Activated T-helper 2 cell treated with anti-CD3 and anti-CD28 coated beads, Interferon-gamma antibody, Interleukin-2, Interleukin-4, amounts not matched to agents 10 μg/mL and 5 μg/mL and 100 μg/mL, durations not matched to agents 14 hours and 24 hours and 36 hours (primary cell): ENCODE results near the gene RARRES2. TPM values are rescaled to one million over a fixed set of nuclear protein-coding genes. Genes with fewer than 3 reads are reported as not detected.

Source experiments
- DNase-seq: peaks from one replicate; pipeline ENCODE4 v3.0.0; 2021; ENCODE audit warnings: low spot score
- H3K27ac Mint-ChIP-seq: one replicate; pipeline ENCODE4 v1.8.0; 2021; ENCODE audit warnings: mixed read lengths
- H3K27me3 Mint-ChIP-seq: one replicate; pipeline ENCODE4 v1.8.0; 2021; ENCODE audit warnings: low read depth, mixed read lengths
- H3K36me3 Mint-ChIP-seq: one replicate; pipeline ENCODE4 v1.8.0; 2021; ENCODE audit warnings: low read depth, mixed read lengths
- H3K4me1 Mint-ChIP-seq: one replicate; pipeline ENCODE4 v1.8.0; 2021; ENCODE audit warnings: low read depth, mixed read lengths
- H3K4me3 Mint-ChIP-seq: one replicate; pipeline ENCODE4 v1.8.0; 2021; ENCODE audit warnings: low read depth, mild to moderate bottlenecking, moderate library complexity, mixed read lengths
- H3K9me3 Mint-ChIP-seq: one replicate; pipeline ENCODE4 v1.8.0; 2021; ENCODE audit warnings: mixed read lengths
- intact Hi-C: fragments of 100-400 bp; cut with micrococcal nuclease; formaldehyde crosslinking; loops from one replicate; pipeline ENCODE4 v1.15.1; 2023
- total RNA-seq: library from RNA; stranded (reverse); gene quantifications from 2 replicates; pipeline ENCODE4 v1.2.3, GENCODE V29; 2022

The RARRES2 gene
- total RNA-seq, 1 donor from 2014 or later = not detected

GRCh38 chr7:150373049-150373801 is 31.8 kb upstream of the RARRES2 start:
- intact Hi-C loops = no loop called here
- Mint-ChIP-seq H3K4me1 (peaks cover 45% of the 10 kb centered on the region), H3K27ac (no peak overlapping the region), H3K9me3 (no peaks in the 10 kb centered on the region), H3K27me3 (no peaks in the 10 kb centered on the region), H3K36me3 (peaks cover 52% of the 10 kb centered on the region), H3K4me3 (no peak overlapping the region)
- DNase-seq = no peak

- no peak overlapping the region for H3K27ac Mint-ChIP-seq
- intact Hi-C loops = no loop called here
- no peaks in the 10 kb centered on the region for H3K9me3 Mint-ChIP-seq
- peaks cover 52% of the 10 kb centered on the region for H3K36me3 Mint-ChIP-seq
- DNase-seq = no peak
- H3K4me1 Mint-ChIP-seq = peaks cover 41% of the 10 kb centered on the region
- H3K27me3 Mint-ChIP-seq = no peaks in the 10 kb centered on the region
- H3K4me3 Mint-ChIP-seq = no peak overlapping the region
Observed at GRCh38 chr7:150372271-150373048, 31.0 kb upstream of the RARRES2 start.

GRCh38 chr7:150371996-150372270 is 30.5 kb upstream of the RARRES2 start:
- H3K27me3 Mint-ChIP-seq = no peaks in the 10 kb centered on the region
- no peak for DNase-seq
- H3K4me1 Mint-ChIP-seq = peaks cover 39% of the 10 kb centered on the region
- intact Hi-C loops = no loop called here
- H3K4me3 Mint-ChIP-seq = no peak overlapping the region
- no peak overlapping the region for H3K27ac Mint-ChIP-seq
- no peaks in the 10 kb centered on the region for H3K9me3 Mint-ChIP-seq
- H3K36me3 Mint-ChIP-seq = peaks cover 52% of the 10 kb centered on the region

- Mint-ChIP-seq H3K27me3 (no peaks in the 10 kb centered on the region), H3K4me3 (no peak overlapping the region), H3K27ac (no peak overlapping the region), H3K36me3 (peaks cover 51% of the 10 kb centered on the region), H3K4me1 (peaks cover 35% of the 10 kb centered on the region), H3K9me3 (no peaks in the 10 kb centered on the region)
- DNase-seq = no peak
- intact Hi-C loops = no loop called here
Observed at GRCh38 chr7:150371131-150371995, 29.9 kb upstream of the RARRES2 start.

GRCh38 chr7:150370612-150371071 is 29.2 kb upstream of the RARRES2 start:
- H3K4me3 Mint-ChIP-seq = peak overlapping the region; percentile 94
- H3K36me3 Mint-ChIP-seq = peaks cover 44% of the 10 kb centered on the region
- H3K27ac Mint-ChIP-seq = no peak overlapping the region

GRCh38 chr7:150369748-150370501 is 28.5 kb upstream of the RARRES2 start:
- H3K4me3 Mint-ChIP-seq = peak overlapping the region; percentile 94
- no peak for DNase-seq
- H3K4me1 Mint-ChIP-seq = peaks cover 36% of the 10 kb centered on the region
- H3K27me3 Mint-ChIP-seq = no peaks in the 10 kb centered on the region
- peaks cover 40% of the 10 kb centered on the region for H3K36me3 Mint-ChIP-seq
- intact Hi-C loops = loop anchor here (1.0 to 2.0 kb wide), 3 partner anchors 9 to 51 kb away; partner anchors contain the start of genes ACTR3C, LRRC61 and ZNF775
- H3K27ac Mint-ChIP-seq = peak overlapping the region; percentile 94
- no peaks in the 10 kb centered on the region for H3K9me3 Mint-ChIP-seq

More at GRCh38 chr7:150370612-150371071, 29.2 kb upstream of the RARRES2 start:
- intact Hi-C loops = no loop called here
- H3K27me3 Mint-ChIP-seq = no peaks in the 10 kb centered on the region
- DNase-seq = no peak
- peaks cover 34% of the 10 kb centered on the region for H3K4me1 Mint-ChIP-seq
- H3K9me3 Mint-ChIP-seq = no peaks in the 10 kb centered on the region

GRCh38 chr7:150368884-150369747 is 27.7 kb upstream of the RARRES2 start:
- Mint-ChIP-seq H3K27me3 (no peaks in the 10 kb centered on the region), H3K27ac (peak overlapping the region; percentile 94), H3K9me3 (no peaks in the 10 kb centered on the region), H3K36me3 (peaks cover 32% of the 10 kb centered on the region), H3K4me1 (peaks cover 34% of the 10 kb centered on the region), H3K4me3 (peak overlapping the region; percentile 94)
- intact Hi-C loops = loop anchor here (1.0 to 2.0 kb wide), 4 partner anchors 10 to 52 kb away; partner anchors contain the start of genes ACTR3C, LRRC61 and ZNF775
- DNase-seq = no peak

GRCh38 chr7:150368096-150368883 is 26.9 kb upstream of the RARRES2 start, which contains the start of gene REPIN1:
Gene REPIN1, plus strand, starts transcription at chr7:150368822. Its CDS starts 890 bp downstream, at chr7:150369712.
- H3K27ac Mint-ChIP-seq = peak within 1 kb of the TSS; percentile 94
- peaks cover 36% of the 10 kb centered on the region for H3K4me1 Mint-ChIP-seq
- no peaks in the 10 kb centered on the region for H3K27me3 Mint-ChIP-seq
- peaks cover 23% of the 10 kb centered on the region for H3K36me3 Mint-ChIP-seq
- H3K4me3 Mint-ChIP-seq = peak within 1 kb of the TSS; percentile 94
- DNase-seq = peak; percentile 75
- intact Hi-C loops = loop anchor here (1.0 to 2.0 kb wide), 3 partner anchors 11 to 53 kb away; partner anchors contain the start of genes ACTR3C and LRRC61
- no peaks in the 10 kb centered on the region for H3K9me3 Mint-ChIP-seq

- Mint-ChIP-seq H3K4me1 (peaks cover 36% of the 10 kb centered on the region), H3K4me3 (peak overlapping the region; percentile 84), H3K27me3 (no peaks in the 10 kb centered on the region), H3K36me3 (peaks cover 18% of the 10 kb centered on the region), H3K9me3 (no peaks in the 10 kb centered on the region), H3K27ac (peak overlapping the region; percentile 85)
- intact Hi-C loops = loop anchor here (1.0 to 2.0 kb wide), 3 partner anchors 10 to 53 kb away; partner anchors contain the start of genes ACTR3C and LRRC61
- DNase-seq = no peak
Observed at GRCh38 chr7:150367677-150368095, 26.3 kb upstream of the RARRES2 start.

- Mint-ChIP-seq H3K4me1 (peaks cover 35% of the 10 kb centered on the region), H3K9me3 (no peaks in the 10 kb centered on the region), H3K4me3 (peak overlapping the region; percentile 8), H3K27ac (no peak overlapping the region), H3K27me3 (no peaks in the 10 kb centered on the region), H3K36me3 (peaks cover 12% of the 10 kb centered on the region)
- intact Hi-C loops = no loop called here
- DNase-seq = no peak
Observed at GRCh38 chr7:150365673-150366398, 24.4 kb upstream of the RARRES2 start.
